Right atrium auricular region (tissue), 2 donors: Measurements from ENCODE around the gene EFCAB11. TPM values are rescaled to one million over a fixed set of nuclear protein-coding genes. Genes with fewer than 3 reads are reported as not detected.

Experiments used
- DNase-seq: peaks from one replicate; pipeline ENCODE4 v3.0.0-alpha.2; 2019; ENCODE audit warnings: low spot score
- H3K27ac ChIP-seq, 2 donors: fragments of 200-600 bp; sonication (generic); 1 replicate in 1 of 2; 2 replicates in 1 of 2; pipeline ENCODE4 v1.5.1; 2016 to 2019
- H3K27me3 ChIP-seq, 2 donors: fragments of 200-600 bp; sonication (generic); one replicate each; pipeline versions ENCODE4 v1.5.1 to v1.6.0; 2017 to 2019
- H3K36me3 ChIP-seq: fragments of 200-600 bp; sonication (generic); one replicate; pipeline ENCODE4 v1.5.1; 2016
- H3K4me1 ChIP-seq, 2 donors: fragments of 200-600 bp; sonication (generic); one replicate each; pipeline versions ENCODE4 v1.5.1 to v1.6.0; 2017 to 2019
- H3K4me3 ChIP-seq, 2 donors: fragments of 200-600 bp; sonication (generic); 1 replicate in 1 of 2; 2 replicates in 1 of 2; pipeline ENCODE4 v1.5.1; 2017 to 2019; ENCODE audit warnings: mild to moderate bottlenecking in 1 of 2, moderate library complexity in 1 of 2
- H3K9me3 ChIP-seq, 2 donors: fragments of 200-600 bp; sonication (generic); one replicate each; pipeline ENCODE4 v1.5.1; 2019
- CTCF ChIP-seq, 2 donors: fragments of 200-600 bp; sonication (generic); IDR thresholded peaks; one replicate each; pipeline ENCODE4 v1.5.1; 2019; ENCODE audit warnings: antibody characterized with exemption in 2 of 2
- total RNA-seq, 2 donors: library from RNA; depleted of rRNA; stranded (reverse); fragments of >200 nt; gene quantifications; one replicate each; pipeline ENCODE4 v1.1.0, GENCODE V29; 2016

The EFCAB11 gene
- total RNA-seq, 2 donors from 2014 or later = 2.0 to 2.2 TPM

- no peaks in the 10 kb centered on the region for H3K4me1 ChIP-seq
- TF ChIP-seq CTCF (IDR thresholded peaks at IDR 0.05) = no peak
- DNase-seq = no peak
- peaks cover 0 to 10% of the 10 kb centered on the region in 2 donors for H3K9me3 ChIP-seq
- H3K27me3 ChIP-seq = no peaks in the 10 kb centered on the region
- H3K27ac ChIP-seq = no peak overlapping the region
- H3K4me3 ChIP-seq = no peak overlapping the region
- H3K36me3 ChIP-seq = no peaks in the 10 kb centered on the region
Observed at GRCh38 chr14:89842837-89843236, 111.7 kb downstream of the EFCAB11 start.

GRCh38 chr14:89841851-89842250, 112.7 kb downstream of the EFCAB11 start:
- H3K4me1 ChIP-seq = no peaks in the 10 kb centered on the region
- DNase-seq = no peak
- no peak overlapping the region for H3K27ac ChIP-seq
- no peak for TF ChIP-seq CTCF (IDR thresholded peaks at IDR 0.05)
- H3K36me3 ChIP-seq = no peaks in the 10 kb centered on the region
- no peak overlapping the region for H3K4me3 ChIP-seq
- H3K27me3 ChIP-seq = no peaks in the 10 kb centered on the region
- peaks cover 0 to 11% of the 10 kb centered on the region in 2 donors for H3K9me3 ChIP-seq

DNA sequence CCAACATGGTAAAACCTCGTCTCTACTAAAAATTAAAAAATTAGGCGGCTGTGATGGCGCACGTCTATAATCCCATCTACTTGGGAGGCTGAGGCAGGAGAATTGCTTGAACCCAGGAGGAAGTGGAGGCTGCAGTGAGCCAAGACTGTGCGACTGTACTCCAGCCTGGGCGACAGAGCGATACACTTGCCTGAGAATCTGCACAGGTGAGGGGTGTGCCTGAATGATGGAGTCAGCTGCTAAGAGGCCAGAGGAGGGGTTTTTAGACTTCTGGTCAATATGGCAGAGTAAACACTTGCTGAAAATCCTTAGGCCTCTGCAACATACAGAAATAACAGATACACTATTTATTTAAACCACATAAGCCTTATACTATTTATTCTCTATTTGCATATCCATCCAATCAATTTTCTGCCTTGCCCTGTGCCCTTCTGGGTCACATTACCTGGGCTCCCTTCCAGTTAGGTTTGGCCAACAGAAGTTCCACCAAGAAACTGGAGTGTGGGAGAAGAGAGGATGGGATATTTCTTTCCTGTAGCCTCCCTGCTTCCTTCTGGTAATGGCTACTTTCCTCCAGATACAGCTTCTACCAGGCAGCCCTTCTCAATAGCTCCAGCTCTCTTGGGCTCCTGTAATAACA, 117.6 kb downstream of the EFCAB11 start:
- Histone ChIP-seq H3K4me1 (no peaks in the 10 kb centered on the region), H3K36me3 (no peaks in the 10 kb centered on the region), H3K27ac (no peak overlapping the region), H3K9me3 (peaks cover 0 to 11% of the 10 kb centered on the region in 2 donors), H3K27me3 (no peaks in the 10 kb centered on the region), H3K4me3 (no peak overlapping the region)
- TF ChIP-seq CTCF (IDR thresholded peaks at IDR 0.05) = no peak
- no peak for DNase-seq

- H3K27me3 ChIP-seq = no peaks in the 10 kb centered on the region
- TF ChIP-seq CTCF (IDR thresholded peaks at IDR 0.05) = no peak
- no peaks in the 10 kb centered on the region for H3K36me3 ChIP-seq
- H3K4me3 ChIP-seq = no peak overlapping the region
- peaks cover 0 to 9% of the 10 kb centered on the region in 2 donors for H3K9me3 ChIP-seq
- no peaks in the 10 kb centered on the region for H3K4me1 ChIP-seq
- no peak for DNase-seq
- no peak overlapping the region for H3K27ac ChIP-seq
Observed at GRCh38 chr14:89833661-89834060, 120.9 kb downstream of the EFCAB11 start.

GRCh38 chr14:89833120-89833532, 121.4 kb downstream of the EFCAB11 start:
- H3K27ac ChIP-seq = no peak overlapping the region
- H3K27me3 ChIP-seq = no peaks in the 10 kb centered on the region
- no peak for TF ChIP-seq CTCF (IDR thresholded peaks at IDR 0.05)
- H3K4me1 ChIP-seq = no peaks in the 10 kb centered on the region
- H3K9me3 ChIP-seq = peaks cover 0 to 4% of the 10 kb centered on the region in 2 donors
- H3K4me3 ChIP-seq = no peak overlapping the region
- H3K36me3 ChIP-seq = no peaks in the 10 kb centered on the region
- DNase-seq = no peak
